ENCODE measurements around the gene ELAVL4.

ELAVL4 gene

DNA sequence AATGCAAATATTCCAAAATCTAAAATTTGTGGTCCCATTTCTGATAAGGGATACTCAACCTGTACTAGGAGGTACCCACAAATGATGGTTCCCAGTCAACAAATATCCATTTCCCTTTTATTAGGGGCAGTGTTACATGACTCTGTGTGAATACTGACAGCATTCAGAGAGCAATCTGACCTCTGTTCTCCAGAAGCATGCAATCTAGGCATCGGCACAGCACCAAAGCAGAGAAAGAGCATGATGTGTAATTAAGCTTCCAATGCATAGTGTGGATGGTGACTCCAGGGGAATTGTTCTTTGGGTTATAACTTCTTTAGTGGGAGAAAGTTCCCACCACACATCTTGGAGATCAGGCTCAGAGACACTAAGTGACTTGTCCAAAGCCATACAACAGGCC is 71.6 kb downstream of the ELAVL4 start:
- no peak for DNase-seq

DNA sequence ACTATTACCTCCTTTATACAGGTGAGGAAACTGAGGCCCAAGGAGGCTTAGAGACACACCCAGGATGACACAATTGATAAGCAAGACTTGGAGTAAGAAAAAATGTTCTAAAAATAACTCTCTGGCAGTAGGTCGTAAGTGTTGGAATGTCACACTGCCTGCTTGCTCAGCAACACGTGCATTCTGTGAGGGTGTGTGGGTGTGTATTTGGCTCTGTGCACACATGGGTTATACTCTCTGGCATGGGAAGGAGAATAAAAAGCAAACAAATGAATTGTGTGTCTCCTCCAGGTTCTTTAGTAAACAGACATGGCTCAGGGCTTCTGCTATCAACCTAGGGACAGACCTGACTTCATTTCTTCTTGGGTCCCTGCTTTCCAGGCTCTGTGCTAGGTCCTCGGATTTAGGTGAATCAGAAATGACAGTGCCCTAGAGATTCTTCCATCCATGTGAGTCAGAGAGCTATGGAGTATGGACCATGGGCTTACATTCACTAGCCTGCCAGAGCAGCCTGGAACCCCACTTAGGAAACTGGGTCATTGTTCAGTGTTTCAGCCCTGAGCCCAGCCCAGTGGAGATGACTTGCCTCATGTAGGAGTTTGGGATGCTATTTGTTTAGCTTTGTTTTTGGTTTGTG is 72.4 kb downstream of the ELAVL4 start:
- DNase-seq: no peak

DNA sequence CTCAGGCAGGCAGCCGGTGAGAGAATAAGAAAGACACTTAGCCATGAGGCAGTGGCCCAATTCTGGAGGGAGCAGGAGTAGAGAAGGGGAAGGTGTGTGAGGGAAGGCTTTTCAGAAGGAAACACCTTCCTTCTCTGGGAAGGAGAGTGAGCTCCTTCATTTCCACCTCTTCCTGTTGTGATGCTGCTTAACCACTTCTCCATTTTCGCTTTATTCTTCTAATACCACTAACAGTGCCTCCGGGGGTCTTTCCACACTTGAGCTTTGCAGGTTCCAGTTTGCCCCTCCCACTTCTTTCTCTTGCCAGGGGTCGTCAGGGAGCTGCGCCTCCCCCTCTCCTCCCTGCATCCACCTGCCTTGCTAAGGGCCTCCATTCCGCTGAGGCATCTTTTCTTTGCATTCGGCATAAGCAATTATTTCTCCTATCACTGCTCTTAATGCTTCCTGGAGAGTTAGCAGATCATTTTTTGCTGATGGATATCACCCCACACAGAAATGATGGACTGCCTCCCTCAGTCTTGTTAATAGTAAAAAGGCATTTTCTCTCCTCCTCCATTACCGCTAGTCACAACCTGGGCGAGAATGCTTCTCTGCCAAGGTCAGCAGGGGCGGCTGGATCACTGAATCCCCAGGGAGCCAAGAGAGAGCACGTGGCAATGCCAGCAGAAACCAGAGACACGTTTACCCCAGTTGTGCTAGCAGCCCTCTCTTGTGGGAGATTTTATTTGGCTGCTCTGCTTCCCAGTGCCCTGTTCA is 74.8 kb downstream of the ELAVL4 start:
- peak; percentile 24 for DNase-seq

GRCh38 chr1:50189369-50189768 is 80.6 kb downstream of the ELAVL4 start:
- no peak for DNase-seq

DNA sequence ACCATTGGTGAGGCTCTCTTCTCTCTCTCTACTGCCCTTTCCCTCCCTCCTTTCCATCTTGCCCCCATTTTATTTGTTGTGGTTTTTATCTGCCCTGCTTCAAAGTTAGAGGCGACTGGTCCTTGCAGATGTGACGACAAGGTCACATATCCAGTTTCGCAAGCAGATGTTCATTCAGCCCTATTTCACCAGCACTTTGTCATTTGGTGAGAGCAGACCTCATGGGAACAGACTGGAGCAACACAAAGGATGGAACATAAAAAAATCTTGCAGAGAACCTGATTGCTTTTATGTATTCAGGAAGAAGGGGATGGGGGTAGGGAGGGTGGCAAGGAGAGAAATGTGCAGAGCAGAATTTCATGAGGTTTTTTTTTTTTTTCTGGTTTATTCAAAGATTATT is 84.3 kb downstream of the ELAVL4 start:
- DNase-seq: no peak

GRCh38 chr1:50195205-50195604 is 86.5 kb downstream of the ELAVL4 start:
- DNase-seq: no peak

- DNase-seq: peak; percentile 80
Measured at GRCh38 chr1:50196081-50196480, 87.4 kb downstream of the ELAVL4 start.

DNA sequence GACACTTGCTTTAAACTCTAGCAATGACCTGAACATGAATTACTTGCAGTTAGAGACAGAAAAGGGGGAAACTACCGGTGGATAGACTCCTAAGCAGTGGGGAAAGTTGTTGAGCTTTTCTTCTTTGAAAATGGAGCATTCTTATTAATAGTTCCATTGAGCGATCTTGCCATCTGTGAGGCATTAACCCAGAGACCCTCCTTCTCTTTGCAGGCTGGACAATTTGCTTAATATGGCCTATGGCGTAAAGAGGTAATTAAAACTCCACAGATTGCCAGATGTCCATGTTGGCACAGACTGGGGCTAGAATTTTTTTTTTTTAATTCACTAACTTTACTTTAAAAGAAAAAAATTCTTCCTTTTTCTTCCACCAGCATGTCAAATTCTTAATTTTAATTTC is 88.5 kb downstream of the ELAVL4 start:
- peak; percentile 76 for DNase-seq

DNA sequence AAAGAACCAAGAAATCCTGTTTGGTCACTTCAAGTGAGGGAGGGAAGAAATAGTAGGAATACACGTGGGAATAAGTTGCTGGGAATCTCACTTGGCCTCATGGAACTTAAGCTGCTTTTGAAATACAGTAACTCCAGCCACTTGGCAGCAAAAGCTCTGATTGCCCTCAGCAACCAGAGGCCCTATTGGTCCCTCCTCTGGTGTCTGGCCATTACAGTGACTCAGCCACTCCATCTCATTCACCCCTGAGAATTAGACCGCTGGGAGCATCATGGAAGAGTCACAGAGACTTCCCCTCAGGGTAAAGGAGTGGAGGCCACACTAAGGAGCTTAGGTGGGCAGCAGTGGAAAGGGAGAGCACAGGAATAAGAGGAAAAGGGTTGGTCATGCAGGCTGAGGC is 99.6 kb downstream of the ELAVL4 start:
- DNase-seq: peak; percentile 69

DNA sequence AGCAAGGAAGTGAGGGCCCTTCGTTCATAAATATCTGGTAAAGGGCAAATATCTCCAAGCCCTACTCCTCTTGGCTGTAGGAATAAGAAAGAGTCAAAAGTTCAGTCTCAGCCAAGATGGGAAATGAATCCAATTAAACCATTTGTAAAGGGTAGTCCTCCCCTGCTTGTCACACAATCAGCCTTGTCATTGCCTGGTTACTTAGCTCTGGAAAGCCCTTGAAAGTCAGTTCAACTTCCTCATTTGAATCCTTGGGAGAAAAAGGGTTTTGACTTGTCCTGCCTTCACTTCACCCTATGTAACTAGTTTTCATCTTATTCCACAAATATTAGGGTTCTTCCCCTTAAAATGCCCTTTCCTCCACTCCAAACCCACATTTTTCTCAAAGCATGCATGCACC is 100.0 kb downstream of the ELAVL4 start:
- peak; percentile 80 for DNase-seq

DNA sequence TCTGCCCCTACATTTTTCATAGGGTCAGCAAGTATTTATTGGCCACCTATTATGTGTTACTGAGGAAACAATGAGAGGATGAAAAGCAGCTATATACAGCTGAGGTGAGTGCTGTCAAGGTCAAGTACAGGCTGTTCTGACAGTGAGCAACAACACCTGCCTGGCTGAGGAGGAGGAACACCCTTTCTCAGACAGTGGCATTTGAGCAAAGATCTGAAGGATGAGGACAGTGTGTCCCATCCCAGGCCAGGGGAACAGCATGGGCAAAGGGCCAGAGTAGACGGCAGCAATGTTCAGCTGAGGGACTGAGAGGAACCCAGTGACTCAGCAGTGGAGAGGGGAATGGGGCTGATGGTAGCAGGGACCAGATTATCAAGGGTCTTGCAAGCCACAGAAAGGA is 101.0 kb downstream of the ELAVL4 start:
- DNase-seq: no peak

- no peak for DNase-seq
Measured at GRCh38 chr1:50213505-50213904, 104.8 kb downstream of the ELAVL4 start.

DNA sequence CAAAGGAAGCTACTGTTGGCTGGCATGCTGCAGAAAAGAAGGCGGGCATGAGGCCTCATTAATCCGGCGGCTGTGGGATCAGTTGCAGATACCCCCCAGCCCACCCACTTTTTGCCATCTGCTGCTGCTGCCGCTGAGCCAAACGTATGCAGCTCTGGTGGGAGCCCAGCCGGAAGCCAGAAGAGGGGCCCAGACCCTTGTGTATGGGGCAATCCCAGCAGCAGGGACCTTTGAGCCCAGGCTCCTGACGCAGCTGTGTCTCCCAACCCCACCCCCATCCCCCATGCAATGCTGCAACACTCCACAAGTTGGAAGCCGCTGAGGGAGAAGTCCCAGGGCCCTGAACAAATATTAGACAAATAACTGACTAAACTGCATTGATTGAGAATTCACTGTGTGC is 106.0 kb downstream of the ELAVL4 start:
- peak; percentile 82 for DNase-seq

DNA sequence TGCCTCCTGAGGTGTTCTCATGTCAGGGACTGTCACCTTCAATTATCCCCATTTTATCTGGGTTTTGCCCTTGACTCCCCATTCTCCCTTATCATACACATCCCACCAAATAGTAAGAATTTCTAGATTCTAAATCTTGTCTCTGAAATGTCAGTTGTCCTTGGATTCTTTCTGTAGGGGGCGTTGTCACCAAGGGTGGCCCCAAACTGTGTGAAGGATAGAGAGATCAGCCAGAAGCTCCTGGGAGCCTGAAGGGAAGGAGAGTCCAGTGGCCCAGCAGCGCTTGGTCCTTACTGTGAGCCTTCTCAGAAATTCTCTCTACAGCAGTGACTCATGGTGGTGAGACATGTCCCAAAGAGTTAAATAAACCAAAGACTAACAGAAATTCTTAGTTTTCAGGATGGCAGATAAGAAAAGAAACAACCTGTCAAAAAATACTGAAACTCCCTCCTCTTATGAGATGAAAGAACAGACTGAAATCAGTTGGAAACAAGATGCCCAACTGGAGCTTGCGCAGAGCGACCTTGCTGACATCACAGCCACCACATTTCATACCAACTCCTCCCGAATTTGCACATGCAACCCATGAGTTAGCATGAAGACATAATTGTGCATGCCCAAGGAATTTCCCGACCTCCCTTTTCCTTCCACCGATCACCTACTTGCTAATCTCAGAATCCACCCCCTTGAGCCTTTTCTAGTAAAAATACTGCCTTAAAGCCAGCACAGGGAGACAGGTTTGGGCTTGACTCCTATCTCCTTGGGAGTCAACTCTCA is 109.8 kb downstream of the ELAVL4 start:
- no peak for DNase-seq

DNA sequence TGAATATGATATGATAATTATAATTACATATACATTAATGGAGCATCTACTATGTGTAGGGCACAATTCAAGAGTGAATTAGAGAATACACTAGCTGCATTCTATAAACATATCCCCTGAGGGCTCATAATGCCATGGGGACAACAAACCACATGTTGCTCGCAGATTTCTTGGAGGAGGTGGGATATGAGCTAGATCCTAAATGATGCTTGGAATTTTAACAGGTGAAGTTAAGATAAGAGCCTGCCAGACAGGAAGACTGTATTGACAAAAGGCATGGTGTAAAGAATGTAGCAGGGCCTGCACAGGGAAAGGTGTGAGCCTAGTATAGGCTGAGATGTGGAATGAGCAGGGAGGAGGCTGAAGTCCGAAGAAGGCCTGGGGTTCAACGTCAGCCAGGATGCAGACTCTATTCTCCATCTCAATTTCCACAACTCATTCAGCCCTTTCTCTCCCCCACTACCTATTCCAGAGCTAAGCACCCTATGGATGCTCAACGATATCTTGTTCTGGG is 120.2 kb downstream of the ELAVL4 start:
- no peak for DNase-seq

- no peak for DNase-seq
Measured at GRCh38 chr1:50231209-50231608, 122.5 kb downstream of the ELAVL4 start.

GRCh38 chr1:50232336-50232735 is 123.6 kb downstream of the ELAVL4 start:
- no peak for DNase-seq

DNA sequence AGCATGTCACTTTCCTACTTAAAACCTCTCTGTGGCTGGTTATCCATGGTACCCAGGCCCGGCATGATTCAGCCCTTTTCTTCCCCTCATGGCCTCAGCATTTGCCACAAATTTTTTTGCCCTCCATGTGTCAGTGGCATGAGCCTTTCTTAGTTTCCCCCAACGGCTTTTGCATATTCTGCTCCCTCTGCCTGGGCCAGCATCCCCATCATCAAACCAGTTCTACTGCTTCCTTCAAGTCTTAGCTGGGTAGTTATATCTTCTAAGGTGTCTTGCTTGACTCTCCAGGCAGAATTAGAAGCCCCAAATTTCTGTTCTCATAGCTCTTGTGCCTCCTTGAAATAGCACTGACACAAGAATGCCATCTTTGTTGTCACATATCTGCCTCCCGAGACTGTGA is 127.9 kb downstream of the ELAVL4 start:
- no peak for DNase-seq

DNA sequence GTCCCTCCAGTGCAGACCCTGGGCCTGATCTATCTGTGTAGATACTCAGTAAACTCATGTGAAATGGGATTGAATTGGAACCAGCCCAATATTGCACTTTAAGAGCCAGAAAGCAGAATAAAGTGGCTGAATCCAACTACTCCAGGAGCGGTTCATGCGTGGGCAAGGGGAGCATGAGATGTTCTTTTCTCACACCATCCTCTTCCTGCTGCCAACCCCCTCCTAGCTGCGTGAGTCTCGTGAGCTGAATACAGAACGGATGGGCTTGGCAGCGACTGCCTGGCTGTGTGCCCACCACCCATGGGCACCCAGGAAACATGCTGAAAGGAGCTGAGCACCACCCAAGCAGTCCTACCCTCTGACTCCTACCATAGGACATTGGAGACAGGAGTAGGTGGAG is 128.3 kb downstream of the ELAVL4 start:
- DNase-seq: no peak

DNA sequence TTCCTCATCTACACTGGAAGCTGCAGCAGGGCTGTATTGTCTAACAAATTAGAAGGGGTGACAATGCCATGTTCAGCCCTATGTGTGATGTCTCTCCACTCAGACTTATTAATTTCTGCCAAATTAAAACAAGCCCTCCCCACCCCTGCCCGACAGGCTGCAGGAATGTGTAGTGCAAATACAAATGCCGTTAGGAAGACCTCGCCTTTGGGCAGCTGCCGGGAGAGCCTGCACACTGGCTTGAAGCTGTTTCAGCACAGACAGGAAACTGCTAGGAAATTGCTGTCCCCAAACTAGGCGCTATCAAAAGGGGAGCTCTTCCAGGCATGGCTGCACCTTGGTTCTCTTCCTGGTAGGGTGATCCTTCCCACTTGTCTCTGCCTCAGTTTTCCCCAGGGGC is 135.2 kb downstream of the ELAVL4 start:
- DNase-seq: no peak

DNA sequence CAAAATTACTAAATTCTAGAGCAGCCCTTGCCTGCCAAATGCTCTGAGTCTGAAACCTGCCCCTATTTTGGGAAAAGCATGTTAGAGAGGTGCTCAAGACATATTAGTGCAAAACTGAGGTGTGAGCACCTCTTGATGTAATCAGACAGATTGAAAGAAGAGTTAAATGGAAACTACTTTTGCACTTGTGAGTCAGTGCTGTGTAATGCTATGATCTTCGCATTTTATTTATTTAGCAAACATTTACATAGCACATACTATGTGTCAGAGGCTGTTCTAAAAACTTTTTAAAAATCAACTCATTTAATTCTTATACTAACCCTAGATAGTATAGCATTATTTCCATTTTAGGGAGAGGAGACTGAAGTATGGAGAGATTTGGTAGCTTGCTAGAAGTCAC is 138.1 kb downstream of the ELAVL4 start:
- DNase-seq: no peak

GRCh38 chr1:50251702-50252101 is 143.0 kb downstream of the ELAVL4 start:
- no peak for DNase-seq

DNA sequence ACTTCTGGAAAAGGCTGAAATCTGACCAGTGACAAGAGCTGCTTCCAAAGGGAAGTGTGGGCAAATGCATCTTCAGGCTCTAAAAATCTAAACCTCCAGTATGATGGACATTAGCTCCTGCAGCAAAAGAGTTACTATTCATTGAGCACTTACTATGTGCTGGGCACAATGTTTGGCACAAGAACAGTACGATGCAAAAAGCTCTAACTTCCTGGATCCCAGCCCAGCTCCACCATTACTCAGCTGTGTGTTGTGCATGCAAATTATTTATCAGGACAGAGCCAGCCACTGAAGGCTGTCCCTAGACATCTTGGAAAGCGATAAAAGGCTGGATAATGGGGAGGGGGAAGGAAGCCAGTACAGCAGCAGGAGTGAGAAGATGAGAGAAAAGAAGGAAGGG is 143.5 kb downstream of the ELAVL4 start:
- no peak for DNase-seq
